Right cardiac atrium (tissue), 5 donors: Measurements from ENCODE around the gene TSC1. TPM values are rescaled to one million over a fixed set of nuclear protein-coding genes. Genes with fewer than 3 reads are reported as not detected.

Experiments
- ATAC-seq, 2 donors: fragments of 200-7000 bp; cut with Tn5 transposase; one replicate each; pipeline versions ENCODE4 v1.8.0 to v1.9.1; 2020; ENCODE audit warnings: moderate library complexity in 2 of 2, mild to moderate bottlenecking in 1 of 2
- DNase-seq, 3 donors: peaks; one replicate each; pipeline ENCODE4 v3.0.0-alpha.2; 2020
- H3K27ac ChIP-seq: one replicate; pipeline ENCODE4 v1.5.1; 2013; ENCODE audit warnings: mild to moderate bottlenecking, low read length, control low read depth, moderate library complexity
- H3K27me3 ChIP-seq: one replicate; pipeline ENCODE4 v1.6.1; 2013; ENCODE audit not compliant: control insufficient read depth, insufficient read depth
- H3K4me1 ChIP-seq: one replicate; pipeline ENCODE4 v1.6.1; 2013; ENCODE audit warnings: low read length; ENCODE audit not compliant: control insufficient read depth, insufficient read depth
- H3K4me3 ChIP-seq: one replicate; pipeline ENCODE4 v1.5.1; 2013; ENCODE audit warnings: low read length, control low read depth
- H3K9me3 ChIP-seq: one replicate; pipeline ENCODE4 v1.6.1; 2013; ENCODE audit warnings: low read length; ENCODE audit not compliant: control insufficient read depth
- WGBS: extraction: QIAGEN DNeasy Blood & Tissue Kit; methylation state at CpG from one replicate; pipeline ENCODE4 v1.1.7; 2013; 5-methylcytosine and 5-hydroxymethylcytosine counted together
- intact Hi-C, 4 donors: fragments of 100-400 bp; cut with DNase I; formaldehyde crosslinking; loops; one replicate each; pipeline versions ENCODE4 v1.11.0 to v1.14.0; 2022 to 2023
- polyA plus RNA-seq: library from polyadenylated mRNA; stranded (reverse); fragments of 200-250 nt; gene quantifications from one replicate; pipeline ENCODE4 v1.2.3, GENCODE V29; 2013
- total RNA-seq, 4 donors: library from RNA; stranded (reverse); fragmentation: NEBNext Ultra II Directional; extraction: Animal tissue kit (Norgen Biotek cat#: 25700); gene quantifications; one replicate each; pipeline ENCODE4 v1.2.1, GENCODE V29; 2021
- donor health status: healthy with polysubstance abuse.
- donor health status: DM: no; HTN: yes; CAD: no.
- donor health status: DM: no; HTN: no; CAD: no.
- donor health status: DM: no; HTN: yes; CAD: no; lungs with severe emphysema.
- donor health status: DM: yes; HTN: yes; CAD: no.

Gene TSC1
- total and polyA plus RNA-seq, 5 donors: 15.7 to 43.1 (median 36.5) TPM

GRCh38 chr9:132876849-132877248 lies 67.6 kb downstream of the TSC1 start:
- DNase-seq (no peak), ATAC-seq (no peak)
- no peak overlapping the region for H3K27ac ChIP-seq
- H3K27me3 ChIP-seq: no peaks in the 10 kb centered on the region
- no peak overlapping the region for H3K4me3 ChIP-seq
- no peaks in the 10 kb centered on the region for H3K4me1 ChIP-seq
- WGBS: 82% methylated on average over 3 of the region's 3 CpGs
- intact Hi-C loops: no loop called here
- H3K9me3 ChIP-seq: no peaks in the 10 kb centered on the region

GRCh38 chr9:132875159-132875558 lies 69.3 kb downstream of the TSC1 start:
- Histone ChIP-seq H3K4me3 (no peak overlapping the region), H3K27me3 (no peaks in the 10 kb centered on the region), H3K9me3 (no peaks in the 10 kb centered on the region), H3K4me1 (no peaks in the 10 kb centered on the region), H3K27ac (no peak overlapping the region)
- no peak for ATAC-seq
- WGBS: 84% methylated on average over 5 of the region's 5 CpGs
- no peak for DNase-seq
- intact Hi-C loops: no loop called here

GRCh38 chr9:132873403-132873802 lies 71.0 kb downstream of the TSC1 start:
- intact Hi-C loops: no loop called here
- no peak overlapping the region for H3K27ac ChIP-seq
- no peaks in the 10 kb centered on the region for H3K27me3 ChIP-seq
- H3K4me1 ChIP-seq: no peaks in the 10 kb centered on the region
- no peak overlapping the region for H3K4me3 ChIP-seq
- H3K9me3 ChIP-seq: no peaks in the 10 kb centered on the region
- no peak for ATAC-seq
- 61% methylated on average over 7 of the region's 7 CpGs for WGBS
- no peak for DNase-seq

GRCh38 chr9:132869266-132869665 lies 75.2 kb downstream of the TSC1 start:
- WGBS: 91% methylated on average over 9 of the region's 9 CpGs
- intact Hi-C loops: no loop called here
- Histone ChIP-seq H3K4me1 (no peaks in the 10 kb centered on the region), H3K4me3 (no peak overlapping the region), H3K27ac (no peak overlapping the region), H3K9me3 (no peaks in the 10 kb centered on the region), H3K27me3 (no peaks in the 10 kb centered on the region)
- DNase-seq (no peak), ATAC-seq (no peak)

GRCh38 chr9:132866898-132867297 lies 77.5 kb downstream of the TSC1 start:
- no peaks in the 10 kb centered on the region for H3K9me3 ChIP-seq
- no peak for ATAC-seq
- no peak for DNase-seq
- no peaks in the 10 kb centered on the region for H3K27me3 ChIP-seq
- no peaks in the 10 kb centered on the region for H3K4me1 ChIP-seq
- H3K4me3 ChIP-seq: no peak overlapping the region
- no peak overlapping the region for H3K27ac ChIP-seq
- intact Hi-C loops: no loop called here
- WGBS: 86% methylated on average over 8 of the region's 8 CpGs

GRCh38 chr9:132864691-132865090 lies 79.7 kb downstream of the TSC1 start:
- Histone ChIP-seq H3K4me1 (no peaks in the 10 kb centered on the region), H3K27me3 (no peaks in the 10 kb centered on the region), H3K9me3 (no peaks in the 10 kb centered on the region), H3K4me3 (no peak overlapping the region), H3K27ac (no peak overlapping the region)
- WGBS: 72% methylated on average over 8 of the region's 8 CpGs
- DNase-seq (no peak), ATAC-seq (no peak)
- intact Hi-C loops: no loop called here

GRCh38 chr9:132864277-132864676 lies 80.1 kb downstream of the TSC1 start:
- WGBS: 86% methylated on average over 2 of the region's 2 CpGs
- Histone ChIP-seq H3K4me1 (no peaks in the 10 kb centered on the region), H3K27ac (no peak overlapping the region), H3K4me3 (no peak overlapping the region), H3K27me3 (no peaks in the 10 kb centered on the region), H3K9me3 (no peaks in the 10 kb centered on the region)
- DNase-seq (no peak), ATAC-seq (no peak)
- intact Hi-C loops: no loop called here

GRCh38 chr9:132863096-132863495 lies 81.3 kb downstream of the TSC1 start:
- Histone ChIP-seq H3K4me1 (no peaks in the 10 kb centered on the region), H3K4me3 (no peak overlapping the region), H3K27me3 (no peaks in the 10 kb centered on the region), H3K9me3 (no peaks in the 10 kb centered on the region), H3K27ac (no peak overlapping the region)
- ATAC-seq (no peak), DNase-seq (no peak)
- WGBS: 89% methylated on average over 12 of the region's 12 CpGs
- intact Hi-C loops: no loop called here

- ATAC-seq: no peak
Observed at GRCh38 chr9:132862533-132862932, 81.9 kb downstream of the TSC1 start.

GRCh38 chr9:132861666-132862065 lies 82.8 kb downstream of the TSC1 start:
- no peaks in the 10 kb centered on the region for H3K4me1 ChIP-seq
- H3K27me3 ChIP-seq: no peaks in the 10 kb centered on the region
- ATAC-seq (no peak), DNase-seq (no peak)
- no peak overlapping the region for H3K27ac ChIP-seq
- 88% methylated on average over 3 of the region's 3 CpGs for WGBS
- intact Hi-C loops: no loop called here
- no peak overlapping the region for H3K4me3 ChIP-seq
- no peaks in the 10 kb centered on the region for H3K9me3 ChIP-seq

More at GRCh38 chr9:132862533-132862932, 81.9 kb downstream of the TSC1 start:
- DNase-seq: no peak
- H3K4me1 ChIP-seq: no peaks in the 10 kb centered on the region
- no peaks in the 10 kb centered on the region for H3K9me3 ChIP-seq
- intact Hi-C loops: no loop called here
- no peaks in the 10 kb centered on the region for H3K27me3 ChIP-seq
- no peak overlapping the region for H3K27ac ChIP-seq
- WGBS: 76% methylated on average over 6 of the region's 6 CpGs
- no peak overlapping the region for H3K4me3 ChIP-seq

- Histone ChIP-seq H3K27me3 (no peaks in the 10 kb centered on the region), H3K4me3 (no peak overlapping the region), H3K9me3 (no peaks in the 10 kb centered on the region), H3K4me1 (no peaks in the 10 kb centered on the region), H3K27ac (no peak overlapping the region)
- intact Hi-C loops: no loop called here
- DNase-seq (no peak), ATAC-seq (no peak)
- 40% methylated on average over 7 of the region's 7 CpGs for WGBS
Observed at GRCh38 chr9:132858751-132859150, 85.7 kb downstream of the TSC1 start.

GRCh38 chr9:132857616-132858342 lies 86.6 kb downstream of the TSC1 start:
- ATAC-seq: peak; percentile 36 to 50
- H3K27ac ChIP-seq: no peak overlapping the region
- 50% methylated on average over 24 of the region's 24 CpGs for WGBS
- H3K9me3 ChIP-seq: no peaks in the 10 kb centered on the region
- H3K27me3 ChIP-seq: no peaks in the 10 kb centered on the region
- intact Hi-C loops: no loop called here
- DNase-seq: peak; percentile 58 to 81 (median 81)
- H3K4me1 ChIP-seq: no peaks in the 10 kb centered on the region
- H3K4me3 ChIP-seq: no peak overlapping the region
